Embryonic facial prominence (tissue), 1 donor: ENCODE results near the gene SLC6A12.
"Not testable (repeated sequence)": the region's sequence is repeated elsewhere in the genome, so short reads cannot be mapped to it uniquely, and the experiment has no call there.

ENCODE experiments used
- DNase-seq: peaks from one replicate; pipeline ENCODE4 v3.0.0-alpha.2; 2016; ENCODE audit errors: extremely low spot score

SLC6A12 gene

GRCh38 chr12:217029-217428 is 3.1 kb upstream of the SLC6A12 start:
- DNase-seq, result not testable (repeated sequence)

DNA sequence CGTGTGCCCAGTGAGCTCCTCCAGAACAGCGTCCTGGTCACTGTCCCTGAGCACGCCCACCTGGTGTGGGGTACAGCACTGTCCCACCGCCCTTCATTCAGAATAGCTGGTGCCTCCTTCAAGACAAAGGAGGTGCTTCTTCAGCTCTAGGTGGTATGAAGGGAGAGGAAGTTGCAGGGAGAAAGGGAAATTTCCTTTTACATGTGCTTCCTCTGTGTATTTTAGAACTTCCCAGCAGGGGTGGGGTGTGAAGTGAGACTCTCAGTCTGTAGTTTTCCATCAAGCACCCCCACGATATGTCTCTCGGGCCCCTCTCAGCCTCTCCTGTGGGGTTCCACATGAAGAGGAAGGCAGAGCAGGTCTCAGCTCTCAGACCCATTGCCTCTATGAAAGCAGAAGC is 1.2 kb upstream of the SLC6A12 start:
- no peak for DNase-seq

DNA sequence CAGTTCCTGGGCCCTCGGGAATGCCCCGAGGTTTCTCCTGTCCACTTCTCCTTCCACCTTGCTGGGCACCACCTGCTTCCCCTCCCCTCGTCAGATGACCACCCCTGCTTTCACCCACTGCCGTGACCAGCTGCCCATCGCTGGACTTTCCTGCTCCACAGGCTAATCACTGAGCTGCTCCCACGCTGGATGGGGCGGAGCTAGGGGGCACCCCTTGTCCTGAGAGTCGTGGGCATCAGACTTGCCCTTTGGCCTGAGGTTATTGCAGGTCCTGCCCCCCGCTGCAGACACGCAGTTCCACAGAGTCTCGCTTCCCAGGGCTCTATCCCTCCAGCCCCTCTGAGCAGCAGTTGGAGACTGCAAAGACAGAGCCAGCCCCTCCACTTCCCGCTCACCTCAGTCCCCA is 427 bp downstream of the SLC6A12 start:
- no peak for DNase-seq

- DNase-seq, result no peak
These were observed 1.0 kb downstream of the SLC6A12 start for GRCh38 chr12:212715-213526.

DNA sequence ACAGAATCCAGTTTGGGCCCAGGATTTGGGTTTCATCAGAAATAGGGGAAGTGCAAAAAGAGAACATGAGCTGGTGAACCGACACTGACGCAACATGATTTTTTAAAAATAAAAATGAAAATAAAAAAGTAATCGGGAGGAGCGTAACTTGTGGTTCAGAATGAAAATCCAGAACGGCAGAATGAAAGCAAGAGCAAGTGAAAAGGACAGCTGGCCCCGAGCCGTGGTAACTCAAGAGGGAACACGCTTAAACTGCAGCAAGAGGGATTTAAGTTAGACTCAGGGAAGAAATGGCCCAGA is 1.6 kb downstream of the SLC6A12 start:
- no peak for DNase-seq

DNA sequence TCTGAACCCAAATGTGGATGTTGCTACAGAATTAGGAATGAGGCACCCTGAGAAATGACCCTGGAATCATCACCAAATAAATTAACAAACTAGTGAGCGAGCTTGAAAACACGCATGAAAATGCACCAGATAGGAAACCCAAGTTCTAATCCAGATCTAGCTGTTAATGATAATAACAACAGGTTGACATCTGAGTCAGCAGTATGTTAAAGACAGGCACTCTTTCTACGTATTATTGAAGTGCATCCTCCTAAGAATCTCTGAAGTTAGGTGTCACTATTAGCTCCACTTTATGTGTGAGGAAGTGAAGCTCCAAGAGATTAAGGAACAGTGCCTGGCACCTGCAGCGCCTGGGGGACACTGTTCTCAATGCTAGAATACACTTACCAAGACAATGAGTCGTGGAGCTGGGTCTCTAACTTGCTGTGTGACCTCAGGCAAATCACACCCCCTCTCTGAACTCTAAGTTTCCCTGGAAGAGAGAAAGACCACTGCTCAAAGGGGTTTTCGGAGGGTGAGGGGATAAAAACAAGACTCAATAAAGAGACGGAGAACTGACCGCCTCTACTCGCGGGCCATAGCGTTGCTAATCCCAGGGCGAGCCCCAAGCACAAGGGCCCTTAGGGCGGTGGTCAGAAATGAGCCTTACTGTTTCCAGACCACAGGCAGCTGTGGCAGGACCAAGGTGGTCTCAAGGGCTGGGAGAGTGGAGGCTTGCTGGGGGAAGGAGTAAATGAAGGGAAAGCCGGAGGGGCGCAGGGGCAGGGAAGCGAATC is 2.1 kb downstream of the SLC6A12 start:
- DNase-seq, result no peak

- no peak for DNase-seq
These were observed 2.9 kb downstream of the SLC6A12 start for GRCh38 chr12:211142-211465.

GRCh38 chr12:210277-211141 is 3.4 kb downstream of the SLC6A12 start:
- no peak for DNase-seq

GRCh38 chr12:209851-210250 is 4.1 kb downstream of the SLC6A12 start:
- DNase-seq, result no peak

DNA sequence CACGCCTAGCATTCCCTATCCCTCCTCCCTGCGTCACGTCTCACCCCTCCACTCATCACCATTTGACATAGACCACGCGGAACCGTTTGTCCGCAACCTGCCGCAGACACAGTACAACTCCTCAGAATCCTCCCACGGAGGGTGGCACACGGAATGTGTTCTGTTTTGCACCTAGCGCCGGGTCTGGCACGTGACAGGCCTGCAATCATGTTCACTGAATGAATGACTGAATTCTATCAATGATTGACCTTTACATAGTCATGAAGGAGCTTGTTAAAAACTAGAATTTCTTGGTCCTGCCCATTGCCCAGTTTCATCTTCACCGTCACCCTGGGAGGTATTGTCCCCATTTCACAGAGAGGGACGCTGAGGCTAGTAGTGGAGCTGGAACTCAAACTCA is 4.7 kb downstream of the SLC6A12 start:
- no peak for DNase-seq

DNA sequence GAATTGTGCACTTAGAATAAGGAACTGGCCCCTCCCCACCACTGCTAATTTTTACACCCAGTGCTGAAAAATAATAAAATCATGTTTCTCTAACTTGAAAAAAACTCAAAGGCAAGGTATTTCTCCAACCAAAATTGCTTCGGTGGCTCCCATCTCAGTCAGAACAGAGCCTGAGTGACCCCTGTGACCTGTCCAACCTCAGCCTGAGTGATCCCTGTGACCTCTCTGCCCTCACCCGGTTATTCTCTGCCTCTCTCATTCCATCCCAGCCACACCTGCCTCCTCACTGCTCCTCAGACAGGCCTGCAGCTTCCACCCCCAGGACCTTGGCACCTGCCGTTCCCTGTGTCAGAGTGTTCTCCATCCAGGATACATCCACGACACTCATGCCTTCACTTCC is 5.1 kb downstream of the SLC6A12 start:
- DNase-seq, result no peak

DNA sequence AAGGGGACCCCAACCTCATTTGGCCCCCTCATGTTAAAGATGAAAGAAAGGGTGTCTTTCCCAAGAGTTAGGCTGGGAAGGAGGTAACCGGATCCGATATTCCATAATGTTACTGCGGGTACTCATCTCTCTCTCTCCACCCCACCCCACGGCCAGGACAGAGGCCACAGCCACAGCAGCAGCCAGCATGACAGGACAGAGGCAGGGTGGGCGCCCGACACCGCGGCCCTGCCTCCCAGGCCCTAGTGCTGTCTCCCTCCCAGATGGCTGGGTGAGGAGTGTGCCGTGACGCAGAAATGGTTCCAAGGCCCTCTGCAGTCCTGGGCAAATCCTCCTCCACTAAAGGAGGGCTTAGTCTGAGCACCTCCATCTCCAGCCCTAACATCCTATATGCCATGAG is 6.2 kb downstream of the SLC6A12 start:
- no peak for DNase-seq

DNA sequence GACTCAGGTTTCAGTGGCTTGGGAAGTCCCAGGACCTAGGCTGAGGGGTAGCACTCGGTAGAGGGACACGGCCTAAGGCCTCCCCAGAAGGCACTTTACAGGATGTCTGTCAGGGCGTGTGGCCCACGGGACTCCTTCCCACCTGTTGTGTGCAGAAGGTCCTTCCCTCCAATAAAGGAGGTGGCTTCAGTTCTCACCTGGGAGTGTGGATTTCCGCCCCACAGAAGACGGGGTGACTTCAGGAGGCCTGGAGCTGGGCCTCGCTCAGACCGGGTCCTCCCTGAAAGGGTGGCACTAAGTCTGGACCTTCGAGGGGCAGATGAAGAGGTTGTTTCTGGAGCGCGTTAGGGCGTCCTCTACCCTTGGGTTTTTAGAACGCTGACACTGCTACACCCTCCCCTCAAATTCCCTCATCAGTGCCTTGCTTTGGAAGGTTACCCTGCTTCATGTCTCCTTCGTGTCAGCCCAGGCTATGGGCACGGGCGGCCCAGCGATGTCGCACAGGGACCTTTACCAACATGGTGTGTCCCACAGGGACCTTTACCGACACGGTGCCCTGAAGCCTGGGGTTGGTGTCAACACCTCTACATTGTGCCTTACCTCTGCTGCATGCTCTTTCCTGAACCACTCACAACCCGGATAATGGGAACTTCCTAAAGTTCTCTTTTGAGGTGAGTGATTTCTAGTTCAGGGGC is 7.1 kb downstream of the SLC6A12 start:
- DNase-seq, result no peak

DNA sequence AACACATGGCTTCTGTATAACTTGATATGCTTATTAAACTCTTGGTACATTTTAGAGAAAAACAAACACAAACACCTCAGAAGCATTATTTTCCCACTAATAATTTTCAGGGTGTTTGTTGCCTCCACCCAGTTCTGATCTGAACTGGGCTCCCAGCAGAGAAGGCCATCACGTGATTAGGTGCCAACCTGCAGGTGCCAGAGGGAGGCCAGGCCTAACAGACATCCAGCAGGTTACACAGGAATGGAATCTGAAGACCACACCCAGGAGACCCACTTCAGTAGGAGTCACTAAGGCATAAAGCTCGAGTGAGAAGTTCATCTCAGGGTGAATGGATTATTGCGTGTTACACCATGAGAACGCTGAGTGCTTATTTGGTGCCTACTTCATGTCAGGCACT is 8.9 kb downstream of the SLC6A12 start:
- no peak for DNase-seq

DNA sequence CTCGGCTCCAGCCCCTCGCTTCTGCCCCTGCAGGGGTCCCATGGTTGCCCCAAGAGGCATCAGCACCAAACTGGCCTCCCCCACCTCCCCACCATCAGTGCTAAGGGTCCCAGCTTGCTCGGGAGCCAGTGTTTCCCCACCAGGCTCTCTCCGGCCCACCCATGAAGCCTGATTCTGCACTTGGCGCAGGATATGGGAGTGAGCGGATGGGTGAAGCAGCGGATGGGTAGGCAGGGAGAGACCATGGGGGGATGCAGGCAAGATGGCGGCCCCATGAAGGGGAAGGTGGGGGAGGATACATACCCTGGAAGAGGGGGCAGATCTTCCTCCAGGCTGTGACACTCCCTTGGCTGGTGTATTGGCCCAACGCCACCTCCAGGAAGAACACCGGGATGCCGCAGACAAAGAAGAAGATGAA is 9.7 kb downstream of the SLC6A12 start:
- DNase-seq, result no peak

GRCh38 chr12:203462-204260 is 10.3 kb downstream of the SLC6A12 start:
- no peak for DNase-seq

GRCh38 chr12:203074-203461 is 10.9 kb downstream of the SLC6A12 start:
- DNase-seq, result no peak

- no peak for DNase-seq
These were observed 11.8 kb downstream of the SLC6A12 start for GRCh38 chr12:202081-202731.

- no peak for DNase-seq
These were observed 12.6 kb downstream of the SLC6A12 start for GRCh38 chr12:201361-201760.

DNA sequence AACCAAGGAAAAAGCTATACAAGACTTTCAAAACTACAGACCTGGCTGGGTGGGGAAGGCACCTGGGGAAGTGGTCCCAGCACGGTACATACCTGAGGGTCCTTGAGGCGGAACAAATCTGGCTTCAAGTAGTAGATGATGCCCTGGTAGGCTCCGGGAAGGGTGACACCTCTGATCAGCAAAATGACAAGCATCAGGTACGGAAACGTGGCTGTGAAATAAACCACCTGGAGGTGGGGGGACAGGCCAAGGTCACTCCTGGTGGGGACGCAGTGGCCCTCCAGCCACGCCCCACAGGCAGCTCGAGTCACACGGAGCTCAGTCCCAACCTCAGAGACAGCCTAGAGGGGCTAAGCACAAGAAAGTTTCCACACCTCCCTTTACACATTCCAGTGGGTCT is 15.3 kb downstream of the SLC6A12 start:
- DNase-seq, result no peak
